WTC11 (cell line): ENCODE results near the gene DIO3.

Source experiments
- ATF1 ChIP-seq: sonication (generic); formaldehyde crosslinking; IDR thresholded peaks from 2 replicates; pipeline ENCODE4 v1.8.1; 2023; ENCODE audit warnings: mild to moderate bottlenecking, moderate library complexity, missing genetic modification reagents
- CREM ChIP-seq: sonication (generic); formaldehyde crosslinking; IDR thresholded peaks from 2 replicates; pipeline ENCODE4 v1.8.1; 2022; ENCODE audit warnings: mild to moderate bottlenecking, missing genetic modification reagents, moderate library complexity
- CTCF ChIP-seq: fragments of 200-600 bp; IDR thresholded peaks from 2 replicates; pipeline ENCODE4 v1.8.0; 2022; ENCODE audit warnings: antibody characterized with exemption
- E2F5 ChIP-seq: sonication (generic); formaldehyde crosslinking; IDR thresholded peaks from 2 replicates; pipeline ENCODE4 v1.8.1; 2022; ENCODE audit warnings: mild to moderate bottlenecking, moderate library complexity, missing genetic modification reagents
- EMX1 ChIP-seq: fragments of 250-450 bp; sonication (Bioruptor Pico); IDR thresholded peaks from 2 replicates; pipeline ENCODE4 v1.8.0; 2021; ENCODE audit warnings: mild to moderate bottlenecking
- ERG ChIP-seq: fragments of 250-450 bp; sonication (Bioruptor Pico); IDR thresholded peaks from 2 replicates; pipeline ENCODE4 v1.8.0; 2021; ENCODE audit warnings: mild to moderate bottlenecking
- FOXK1 ChIP-seq: sonication (generic); formaldehyde crosslinking; IDR thresholded peaks from 2 replicates; pipeline ENCODE4 v1.8.0; 2022; ENCODE audit warnings: mild to moderate bottlenecking, moderate library complexity, missing genetic modification reagents
- HMGXB4 ChIP-seq: sonication (generic); formaldehyde crosslinking; IDR thresholded peaks from 2 replicates; pipeline ENCODE4 v1.8.1; 2023; ENCODE audit warnings: mild to moderate bottlenecking, moderate library complexity, missing genetic modification reagents
- JUN ChIP-seq: sonication (generic); formaldehyde crosslinking; IDR thresholded peaks from 2 replicates; pipeline ENCODE4 v1.8.0; 2023; ENCODE audit warnings: mild to moderate bottlenecking, missing genetic modification reagents
- MAX ChIP-seq: sonication (generic); formaldehyde crosslinking; IDR thresholded peaks from 2 replicates; pipeline ENCODE4 v1.8.0; 2022; ENCODE audit warnings: mild to moderate bottlenecking, missing genetic modification reagents
- NFYB ChIP-seq: sonication (generic); formaldehyde crosslinking; conservative IDR thresholded peaks from 2 replicates; pipeline ENCODE4 v1.8.0; 2022; ENCODE audit warnings: low read depth, missing genetic modification reagents
- PRDM15 ChIP-seq: sonication (generic); formaldehyde crosslinking; IDR thresholded peaks from 2 replicates; pipeline ENCODE4 v1.8.0; 2022; ENCODE audit warnings: missing genetic modification reagents
- ZBTB21 ChIP-seq: sonication (generic); formaldehyde crosslinking; IDR thresholded peaks from 2 replicates; pipeline ENCODE4 v1.8.1; 2023; ENCODE audit warnings: mild to moderate bottlenecking, missing genetic modification reagents, borderline replicate concordance
- ZNF121 ChIP-seq: sonication (generic); formaldehyde crosslinking; IDR thresholded peaks from 2 replicates; pipeline ENCODE4 v1.8.0; 2023; ENCODE audit warnings: missing genetic modification reagents

- TF ChIP-seq CTCF (no peak), ZNF121 (no peak), MAX (CRISPR knock-in tag) (no peak), JUN (CRISPR knock-in tag) (no peak), CREM (CRISPR knock-in tag) (no peak), ATF1 (CRISPR knock-in tag) (no peak), PRDM15 (no peak), EMX1 (CRISPR knock-in tag) (no peak), HMGXB4 (CRISPR knock-in tag) (no peak), E2F5 (CRISPR knock-in tag) (no peak), FOXK1 (CRISPR knock-in tag) (no peak), NFYB (CRISPR knock-in tag) (no peak), ZBTB21 (CRISPR knock-in tag) (no peak), ERG (CRISPR knock-in tag) (no peak)
These were observed 17.2 kb downstream of the DIO3 start for GRCh38 chr14:101578489-101578888.
